IPS-15b (cell line): ENCODE measurements around the gene MPC1L.
"Not testable (repeated sequence)": the region's sequence is repeated elsewhere in the genome, so short reads cannot be mapped to it uniquely, and the experiment has no call there.

Source experiments
- H3K27me3 ChIP-seq: one replicate; pipeline ENCODE4 v1.6.1; 2013; ENCODE audit warnings: low read length; ENCODE audit not compliant: control insufficient read depth, insufficient read depth
- H3K36me3 ChIP-seq: one replicate; pipeline ENCODE4 v1.6.1; 2013; ENCODE audit warnings: low read length; ENCODE audit not compliant: control insufficient read depth, insufficient read depth
- H3K4me1 ChIP-seq: one replicate; pipeline ENCODE4 v1.6.1; 2013; ENCODE audit warnings: mild to moderate bottlenecking, low read length; ENCODE audit not compliant: control insufficient read depth, insufficient read depth
- H3K4me3 ChIP-seq: one replicate; pipeline ENCODE4 v1.5.1; 2013; ENCODE audit warnings: low read depth, low read length
- H3K9ac ChIP-seq: one replicate; pipeline ENCODE4 v1.6.1; 2013; ENCODE audit warnings: low read depth, mild to moderate bottlenecking, low read length
- H3K9me3 ChIP-seq: one replicate; pipeline ENCODE4 v1.6.1; 2013; ENCODE audit warnings: mild to moderate bottlenecking, low read length; ENCODE audit not compliant: control insufficient read depth, insufficient read depth

The MPC1L gene

GRCh38 chrX:40623139-40623536 is at the start of gene MPC1L:
MPC1L (plus strand) TSS chrX:40623428; CDS start chrX:40623566, 138 bp downstream.
- no peaks in the 10 kb centered on the region for H3K27me3 ChIP-seq
- H3K4me1 ChIP-seq = no peaks in the 10 kb centered on the region
- no peak within 1 kb of the TSS for H3K4me3 ChIP-seq
- no peaks in the 10 kb centered on the region for H3K9me3 ChIP-seq
- peaks cover 2% of the 10 kb centered on the region for H3K36me3 ChIP-seq
- H3K9ac ChIP-seq = no peak within 1 kb of the TSS

- no peaks in the 10 kb centered on the region for H3K9me3 ChIP-seq
- H3K27me3 ChIP-seq = no peaks in the 10 kb centered on the region
- no peak overlapping the region for H3K4me3 ChIP-seq
Observed at GRCh38 chrX:40573763-40574162, 49.5 kb upstream of the MPC1L start.

GRCh38 chrX:40575411-40575810 is 47.8 kb upstream of the MPC1L start:
- not testable (repeated sequence) for H3K9me3 ChIP-seq, H3K4me1 ChIP-seq, H3K9ac ChIP-seq, H3K4me3 ChIP-seq, H3K36me3 ChIP-seq, H3K27me3 ChIP-seq

More at GRCh38 chrX:40573763-40574162, 49.5 kb upstream of the MPC1L start:
- Histone ChIP-seq H3K9ac (no peak overlapping the region), H3K36me3 (no peaks in the 10 kb centered on the region), H3K4me1 (peaks cover 3% of the 10 kb centered on the region)

- Histone ChIP-seq H3K4me1 (no peaks in the 10 kb centered on the region), H3K9me3 (no peaks in the 10 kb centered on the region), H3K4me3 (no peak overlapping the region), H3K36me3 (no peaks in the 10 kb centered on the region), H3K9ac (no peak overlapping the region), H3K27me3 (no peaks in the 10 kb centered on the region)
Observed at GRCh38 chrX:40576291-40576690, 46.9 kb upstream of the MPC1L start.

- Histone ChIP-seq H3K9me3 (no peaks in the 10 kb centered on the region), H3K36me3 (no peaks in the 10 kb centered on the region), H3K4me3 (no peak overlapping the region), H3K27me3 (no peaks in the 10 kb centered on the region), H3K4me1 (peaks cover 3% of the 10 kb centered on the region), H3K9ac (no peak overlapping the region)
Observed at GRCh38 chrX:40578039-40578695, 45.1 kb upstream of the MPC1L start.

- H3K27me3 ChIP-seq = no peaks in the 10 kb centered on the region
- peaks cover 3% of the 10 kb centered on the region for H3K4me1 ChIP-seq
- no peak overlapping the region for H3K4me3 ChIP-seq
- no peaks in the 10 kb centered on the region for H3K36me3 ChIP-seq
- H3K9me3 ChIP-seq = no peaks in the 10 kb centered on the region
- H3K9ac ChIP-seq = no peak overlapping the region
Observed at GRCh38 chrX:40579141-40579540, 44.1 kb upstream of the MPC1L start.

GRCh38 chrX:40579900-40580536 is 43.2 kb upstream of the MPC1L start:
- H3K27me3 ChIP-seq = no peaks in the 10 kb centered on the region
- no peaks in the 10 kb centered on the region for H3K36me3 ChIP-seq
- peak overlapping the region; percentile 92 for H3K4me3 ChIP-seq
- peaks cover 3% of the 10 kb centered on the region for H3K4me1 ChIP-seq
- H3K9me3 ChIP-seq = no peaks in the 10 kb centered on the region
- peak overlapping the region; percentile 70 for H3K9ac ChIP-seq

- Histone ChIP-seq H3K4me1 (peaks cover 3% of the 10 kb centered on the region), H3K36me3 (no peaks in the 10 kb centered on the region), H3K9me3 (no peaks in the 10 kb centered on the region), H3K4me3 (peak within 1 kb of the TSS; percentile 92), H3K27me3 (no peaks in the 10 kb centered on the region), H3K9ac (peak within 1 kb of the TSS; percentile 70)
Observed at GRCh38 chrX:40580537-40581335, 42.5 kb upstream of the MPC1L start, which contains the start of gene ATP6AP2. ATP6AP2 (plus strand) TSS chrX:40580970; CDS start chrX:40581066, 96 bp downstream.

- H3K4me1 ChIP-seq = peaks cover 3% of the 10 kb centered on the region
- no peak overlapping the region for H3K9ac ChIP-seq
- H3K36me3 ChIP-seq = no peaks in the 10 kb centered on the region
Observed at GRCh38 chrX:40581336-40581920, 41.8 kb upstream of the MPC1L start.

GRCh38 chrX:40582178-40582577 is 41.0 kb upstream of the MPC1L start:
- H3K4me3 ChIP-seq = not testable (repeated sequence)

More at GRCh38 chrX:40581336-40581920, 41.8 kb upstream of the MPC1L start:
- Histone ChIP-seq H3K9me3 (no peaks in the 10 kb centered on the region), H3K27me3 (no peaks in the 10 kb centered on the region), H3K4me3 (peak overlapping the region; percentile 92)

GRCh38 chrX:40582811-40583210 is 40.4 kb upstream of the MPC1L start:
- Histone ChIP-seq H3K9ac (no peak overlapping the region), H3K27me3 (no peaks in the 10 kb centered on the region), H3K9me3 (no peaks in the 10 kb centered on the region), H3K4me3 (no peak overlapping the region), H3K4me1 (peaks cover 3% of the 10 kb centered on the region), H3K36me3 (no peaks in the 10 kb centered on the region)

More at GRCh38 chrX:40582178-40582577, 41.0 kb upstream of the MPC1L start:
- not testable (repeated sequence) for H3K36me3 ChIP-seq, H3K9ac ChIP-seq, H3K27me3 ChIP-seq, H3K4me1 ChIP-seq, H3K9me3 ChIP-seq
